ENCODE measurements around the gene KRTAP12-2. TPM values are rescaled to one million over a fixed set of nuclear protein-coding genes. Genes with fewer than 3 reads are reported as not detected.

The KRTAP12-2 gene
- total and polyA plus RNA-seq, 10 of the 15 experiments (the other 5 are each of a cell fraction or from before 2014, with no cell fraction given), result not detected

DNA sequence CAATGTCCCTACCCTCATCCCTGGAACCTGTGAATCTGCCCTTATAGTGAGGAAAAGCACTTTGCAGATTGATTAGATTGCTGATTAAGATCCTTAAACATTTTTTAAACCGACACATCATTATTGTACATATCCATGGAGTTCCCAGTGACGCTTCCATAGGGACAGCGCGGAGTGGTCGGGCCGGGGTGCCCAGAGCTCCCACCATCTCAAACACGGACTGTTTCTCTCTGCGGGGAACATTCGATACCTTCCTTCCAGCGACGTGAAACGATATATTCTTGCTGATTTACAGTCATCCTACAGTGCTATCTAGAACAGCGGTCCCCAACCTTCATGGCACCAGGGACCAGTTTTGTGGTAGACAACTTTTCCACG, 34.3 kb upstream of the KRTAP12-2 start (continued):
- TF ChIP-seq POLR2AphosphoS5 (IDR thresholded peaks at IDR 0.05; ENCODE audit: low read length), result no peak
- TF ChIP-seq TCF7 (IDR thresholded peaks at IDR 0.05; ENCODE audit: borderline replicate concordance), result no peak
- TF ChIP-seq NFYA (IDR thresholded peaks at IDR 0.05; ENCODE audit: borderline replicate concordance, low read depth, low read length), result no peak
- TF ChIP-seq ESRRA (IDR thresholded peaks at IDR 0.05; ENCODE audit: low read length), result no peak
- no peak for TF ChIP-seq EZH2 (IDR thresholded peaks at IDR 0.05; ENCODE audit: borderline replicate concordance, control insufficient read depth, low read depth, low read length)

DNA sequence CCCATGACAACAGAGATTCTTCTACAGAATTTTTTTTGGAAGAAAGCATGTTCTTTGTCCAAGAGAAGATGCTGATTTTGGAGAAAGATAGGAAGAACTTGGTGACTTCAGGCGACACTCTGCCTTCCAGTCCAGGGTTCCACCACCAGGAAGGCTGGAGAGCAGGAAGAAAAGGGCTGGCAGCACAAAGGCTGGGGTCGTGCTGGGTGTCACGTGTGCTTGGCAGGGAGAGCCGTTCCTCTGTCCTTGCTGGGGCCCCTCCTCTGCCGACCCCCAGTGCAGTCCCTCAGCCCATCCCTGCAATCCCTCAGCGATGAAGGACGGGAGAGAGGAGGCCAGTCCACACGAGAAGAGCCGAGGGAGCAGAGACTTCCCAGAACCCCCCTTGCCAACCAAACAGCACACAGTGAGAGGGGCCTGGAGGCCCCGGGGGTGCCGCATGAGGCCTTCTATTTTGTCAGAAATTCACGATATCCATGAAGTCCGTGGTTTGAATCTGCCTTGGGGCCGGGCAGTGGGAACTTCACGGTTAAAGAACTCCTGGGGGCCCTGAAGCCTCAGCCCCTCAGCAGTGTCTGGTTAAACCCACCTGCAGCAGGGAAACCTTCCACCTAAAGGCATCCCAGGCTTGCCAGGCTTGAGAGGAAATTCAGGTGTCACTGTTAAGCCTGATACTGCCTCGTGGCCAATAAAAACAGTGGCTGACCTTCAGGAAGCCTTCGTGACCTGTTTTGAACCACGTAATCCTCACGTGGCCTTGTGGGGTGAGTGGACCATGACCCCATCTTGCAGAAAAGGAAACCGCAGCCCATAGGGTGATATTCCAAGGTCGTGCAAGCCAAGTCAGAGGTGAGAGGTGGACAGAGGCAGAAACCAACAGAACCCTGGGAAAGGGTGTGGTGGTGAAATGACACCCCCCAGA, 33.6 kb upstream of the KRTAP12-2 start:
- POLR2A ChIA-PET, result no interaction called here
- intact Hi-C loops (cut with micrococcal nuclease; ENCODE audit: unreplicated experiment) (no loop called here), in situ Hi-C loops (cut with MboI) (no loop called here)
- no peak for FAIRE-seq
- 13% methylated on average over 21 of the region's 21 CpGs for WGBS (ENCODE audit: insufficient coverage, insufficient replicate concordance, low lambda C conversion rate, missing lambda C conversion rate)
- DNase-seq (ENCODE audit: low read depth, low spot score), result no peak
- CTCF ChIA-PET, result no interaction called here
- RAD21 ChIA-PET (ENCODE audit: unreplicated experiment), result no interaction called here
- Histone ChIP-seq H3K4me1 (ENCODE audit: control insufficient read depth, insufficient read depth, low read length) (no peaks in the 10 kb centered on the region), H3K9ac (ENCODE audit: control insufficient read depth, insufficient read depth, low read length) (no peak overlapping the region), H3K27me3 (replicated peaks in 1 of 2; ENCODE audit: control insufficient read depth in 2 of 2, insufficient read depth in 2 of 2, low read length in 1 of 2) (peaks cover 2 to 5% of the 10 kb centered on the region in 2 experiments; a peak in 3 of 4 replicates), H3K27ac (ENCODE audit: control insufficient read depth, insufficient read depth) (no peak overlapping the region), H3K79me2 (ENCODE audit: control insufficient read depth, insufficient read depth, low read length) (no peaks in the 10 kb centered on the region), H3K4me3 (no peak overlapping the region), H3K9me3 (replicated peaks; ENCODE audit: control insufficient read depth, insufficient read depth, low read length) (no peaks in the 10 kb centered on the region), H2AFZ (ENCODE audit: control insufficient read depth, low read depth, low read length) (no peak overlapping the region), H3K4me2 (ENCODE audit: control insufficient read depth, insufficient read depth) (no peak overlapping the region), H4K20me1 (ENCODE audit: control insufficient read depth, insufficient read depth) (no peaks in the 10 kb centered on the region), H3K36me3 (ENCODE audit: control insufficient read depth in 2 of 2, insufficient read depth in 2 of 2, low read length in 1 of 2) (no peaks in the 10 kb centered on the region)
- 0 out of 4 replicates have a peak, but pooled peaks of 1 of the 2 experiments have one; percentile 9 for TF ChIP-seq BHLHE40 (IDR thresholded peaks at IDR 0.05; ENCODE audit: borderline replicate concordance in 1 of 2, low read depth in 2 of 2, low read length in 1 of 2)
- no peak for TF ChIP-seq CEBPB (IDR thresholded peaks at IDR 0.05; ENCODE audit: borderline replicate concordance in 1 of 2, low read depth in 2 of 2, low read length in 2 of 2)
- 0 out of 2 replicates have a peak, but pooled peaks have one; percentile 16 for TF ChIP-seq NR2F1 (conservative IDR thresholded peaks at IDR 0.05)
- no peak for ATAC-seq
- no TSS peak for BruUV-seq (replicated peaks)
- SMC1A ChIA-PET (ENCODE audit: uncharacterized antibody, unreplicated experiment), result interaction anchor here (0.6 kb wide), 1 partner anchor 1206 kb away, joined by 3 read pairs; no protein-coding TSS in a partner anchor
